H1 (cell line): ENCODE data around the gene ZNF587B. TPM values are rescaled to one million over a fixed set of nuclear protein-coding genes. Genes with fewer than 3 reads are reported as not detected.

Source experiments
- CTCF ChIA-PET: fragments of 300-600 bp; sonication (Branson Sonifier 250); formaldehyde crosslinking; loops from one replicate; lab custom pipeline; 2021; ENCODE audit not compliant: partially characterized antibody; lab: Charles Lee
- POLR2A ChIA-PET: fragments of 300-600 bp; sonication (Branson Sonifier 250); formaldehyde crosslinking; loops from one replicate; lab custom pipeline; 2021; ENCODE audit warnings: inconsistent platforms; ENCODE audit not compliant: partially characterized antibody; lab: Charles Lee
- DNase-seq, 2 experiments: peaks; one replicate each; pipeline versions ENCODE4 v3.0.0 to v3.0.0-alpha.2; 2010 to 2022; ENCODE audit warnings: low spot score in 2 of 2, low read depth in 1 of 2, mixed read lengths in 1 of 2
- FAIRE-seq: peaks from 2 replicates; lab custom pipeline; 2011; peaks lifted over from hg19 to GRCh38; lab: Jason Lieb, UNC
- H2AFZ ChIP-seq: 2 replicates; pipeline ENCODE4 v1.8.1; 2012; ENCODE audit warnings: low read length, inconsistent platforms
- H2AK5ac ChIP-seq: 2 replicates; pipeline ENCODE4 v1.6.1; 2013; ENCODE audit warnings: low read depth, low read length
- H2BK120ac ChIP-seq: replicated peaks from 2 replicates; pipeline ENCODE3; 2013; ENCODE audit warnings: low read depth, low read length, inconsistent platforms
- H2BK12ac ChIP-seq: 2 replicates; pipeline ENCODE4 v1.6.1; 2013; ENCODE audit warnings: low read depth, low read length
- H2BK15ac ChIP-seq: 2 replicates; pipeline ENCODE4 v1.6.1; 2013; ENCODE audit warnings: low read length
- H2BK20ac ChIP-seq: 2 replicates; pipeline ENCODE4 v1.6.1; 2013; ENCODE audit warnings: low read length
- H2BK5ac ChIP-seq: 2 replicates; pipeline ENCODE4 v1.6.1; 2013; ENCODE audit warnings: low read depth, low read length
- H3K14ac ChIP-seq: 2 replicates; pipeline ENCODE4 v1.6.1; 2013; ENCODE audit warnings: inconsistent platforms; ENCODE audit not compliant: insufficient read length
- H3K18ac ChIP-seq: 2 replicates; pipeline ENCODE4 v1.6.1; 2013; ENCODE audit warnings: low read length; ENCODE audit errors: extremely low read depth
- H3K23ac ChIP-seq: 2 replicates; pipeline ENCODE4 v1.6.1; 2013; ENCODE audit warnings: inconsistent platforms; ENCODE audit not compliant: insufficient read length
- H3K23me2 ChIP-seq: 2 replicates; pipeline ENCODE4 v1.6.1; 2013; ENCODE audit warnings: low read depth, low read length
- H3K27ac ChIP-seq: 2 replicates; pipeline ENCODE4 v1.6.1; 2011; ENCODE audit warnings: low read depth, low read length, inconsistent platforms
- H3K27me3 ChIP-seq, 4 experiments: replicated peaks in 1 of 4; 1 replicate in 1 of 4; 2 replicates in 3 of 4; pipeline versions ENCODE4 v1.6.1 to v1.8.1; 2011 to 2013; ENCODE audit warnings: low read length in 3 of 4, mild to moderate bottlenecking in 3 of 4, inconsistent platforms in 2 of 4, mixed read lengths in 2 of 4, moderate library complexity in 1 of 4; ENCODE audit not compliant: control insufficient read depth in 3 of 4, insufficient read depth in 3 of 4; ENCODE audit errors: extremely low read depth in 1 of 4
- H3K36me3 ChIP-seq, 4 experiments: 2 replicates each; pipeline versions ENCODE4 v1.6.1 to v1.8.1; 2011 to 2013; ENCODE audit warnings: mild to moderate bottlenecking in 4 of 4, low read length in 3 of 4, moderate library complexity in 2 of 4, control low read depth in 1 of 4, inconsistent platforms in 1 of 4; ENCODE audit not compliant: insufficient read depth in 4 of 4, control insufficient read depth in 2 of 4
- H3K4ac ChIP-seq: replicated peaks from 2 replicates; pipeline ENCODE3; 2013; ENCODE audit warnings: low read length, low read depth, mixed read lengths, inconsistent platforms; ENCODE audit not compliant: insufficient read length
- H3K4me1 ChIP-seq, 4 experiments: replicated peaks in 1 of 4; 1 replicate in 1 of 4; 2 replicates in 3 of 4; pipeline versions ENCODE4 v1.6.1 to v1.8.1; 2011 to 2013; ENCODE audit warnings: low read length in 3 of 4, inconsistent platforms in 2 of 4, mixed read lengths in 1 of 4; ENCODE audit not compliant: insufficient read depth in 4 of 4, control insufficient read depth in 3 of 4
- H3K4me2 ChIP-seq, 2 experiments: 2 replicates each; pipeline versions ENCODE4 v1.6.1 to v1.8.1; 2011 to 2013; ENCODE audit warnings: low read depth in 2 of 2, low read length in 2 of 2, control low read depth in 1 of 2, inconsistent platforms in 1 of 2, mild to moderate bottlenecking in 1 of 2; ENCODE audit not compliant: insufficient read depth in 1 of 2
- H3K4me3 ChIP-seq, 4 experiments: fragments of 200-600, 300-600 bp in 1 of 4; sonication (generic), shearing (Covaris generic), sonication (Bioruptor Twin) in 1 of 4; 2 replicates each; pipeline versions ENCODE4 v1.5.1 to v1.8.1; 2011 to 2016; ENCODE audit warnings: low read length in 4 of 4, low read depth in 3 of 4, control low read depth in 2 of 4, inconsistent platforms in 2 of 4, mild to moderate bottlenecking in 2 of 4, mixed read lengths in 1 of 4, moderate library complexity in 1 of 4; ENCODE audit not compliant: insufficient read depth in 2 of 4; ENCODE audit errors: extremely low read depth in 1 of 4
- H3K56ac ChIP-seq: replicated peaks from 2 replicates; pipeline ENCODE3; 2013; ENCODE audit warnings: low read depth, mild to moderate bottlenecking, mixed read lengths, low read length, inconsistent platforms; ENCODE audit not compliant: insufficient read length
- H3K79me1 ChIP-seq: 2 replicates; pipeline ENCODE4 v1.6.1; 2013; ENCODE audit warnings: low read depth, low read length, control low read depth
- H3K79me2 ChIP-seq, 2 experiments: 2 replicates each; pipeline versions ENCODE4 v1.6.1 to v1.8.1; 2012 to 2013; ENCODE audit warnings: low read length in 2 of 2, mild to moderate bottlenecking in 2 of 2, inconsistent platforms in 1 of 2; ENCODE audit not compliant: insufficient read depth in 2 of 2, control insufficient read depth in 1 of 2
- H3K9ac ChIP-seq, 4 experiments: replicated peaks in 1 of 4; 1 replicate in 1 of 4; 2 replicates in 3 of 4; pipeline versions ENCODE4 v1.6.1 to v1.8.1; 2011 to 2013; ENCODE audit warnings: low read depth in 3 of 4, low read length in 3 of 4, control low read depth in 2 of 4, mild to moderate bottlenecking in 2 of 4, moderate library complexity in 2 of 4, inconsistent platforms in 1 of 4; ENCODE audit errors: extremely low read depth in 1 of 4
- H3K9me3 ChIP-seq, 2 experiments: 2 replicates each; pipeline versions ENCODE4 v1.6.1 to v1.8.1; 2012 to 2013; ENCODE audit warnings: mild to moderate bottlenecking in 2 of 2, moderate library complexity in 2 of 2, control low read depth in 1 of 2, inconsistent platforms in 1 of 2, low read depth in 1 of 2, low read length in 1 of 2, mixed read lengths in 1 of 2; ENCODE audit not compliant: insufficient read depth in 2 of 2
- H4K20me1 ChIP-seq, 2 experiments: replicated peaks in 1 of 2; 2 replicates each; pipeline versions ENCODE3 to v1.8.1; 2011 to 2013; ENCODE audit warnings: inconsistent platforms in 2 of 2, low read length in 2 of 2, mild to moderate bottlenecking in 1 of 2; ENCODE audit not compliant: insufficient read depth in 2 of 2, control insufficient read depth in 1 of 2
- H4K5ac ChIP-seq: 2 replicates; pipeline ENCODE4 v1.6.1; 2013; ENCODE audit warnings: low read length, low read depth, mixed read lengths, inconsistent platforms; ENCODE audit not compliant: insufficient read length
- H4K8ac ChIP-seq: 2 replicates; pipeline ENCODE4 v1.8.0; 2013; ENCODE audit warnings: mild to moderate bottlenecking, moderate library complexity, low read length, inconsistent platforms; ENCODE audit not compliant: insufficient read depth; ENCODE audit errors: extremely low read depth
- H4K91ac ChIP-seq: replicated peaks from 2 replicates; pipeline ENCODE3; 2013; ENCODE audit warnings: low read length, mixed read lengths, inconsistent platforms; ENCODE audit not compliant: insufficient read length
- ASH2L ChIP-seq: fragments of 200-600, 300-600 bp; sonication (generic); IDR thresholded peaks from one replicate; pipeline ENCODE4 v1.7.1; 2017; ENCODE audit warnings: low read length
- CBX5 ChIP-seq: fragments of 300-800, 300-1000 bp; sonication (generic); IDR thresholded peaks from 2 replicates; pipeline ENCODE4 v1.7.1; 2016; ENCODE audit warnings: antibody characterized with exemption, low read length, low read depth
- CEBPB ChIP-seq: IDR thresholded peaks from 2 replicates; pipeline ENCODE4 v1.6.1; 2012; ENCODE audit warnings: low read depth, low read length
- CTBP2 ChIP-seq: IDR thresholded peaks from 2 replicates; pipeline ENCODE4 v1.7.0; 2011; ENCODE audit warnings: borderline replicate concordance, mild to moderate bottlenecking, moderate library complexity, mixed read lengths, low read length; ENCODE audit not compliant: insufficient read depth, insufficient read length
- MAFK ChIP-seq: IDR thresholded peaks from 2 replicates; pipeline ENCODE4 v1.6.1; 2012; ENCODE audit warnings: low read depth, mild to moderate bottlenecking, improper control_type of control experiment, low read length
- POU5F1 ChIP-seq: IDR thresholded peaks from 2 replicates; pipeline ENCODE4 v1.6.1; 2011; ENCODE audit warnings: low read depth, mild to moderate bottlenecking, low read length, moderate library complexity
- RFX5 ChIP-seq: IDR thresholded peaks from 2 replicates; pipeline ENCODE4 v1.6.1; 2011; ENCODE audit warnings: low read depth, low read length, improper control_type of control experiment, borderline replicate concordance
- SP4 ChIP-seq: IDR thresholded peaks from 2 replicates; pipeline ENCODE4 v1.6.1; 2012; ENCODE audit warnings: low read length, inconsistent platforms
- SUZ12 ChIP-seq: fragments of 200-600 bp; sonication (generic); IDR thresholded peaks from 2 replicates; pipeline ENCODE4 v1.6.1; 2012; ENCODE audit warnings: mild to moderate bottlenecking, inconsistent platforms, low read length, moderate library complexity, mixed read lengths
- TEAD4 ChIP-seq: IDR thresholded peaks from 2 replicates; pipeline ENCODE4 v1.6.1; 2012; ENCODE audit warnings: low read depth, low read length, inconsistent platforms, mixed read lengths
- WGBS, 2 experiments: shearing (Covaris generic) in 1 of 2; methylation state at CpG; one replicate each; pipeline versions ENCODE4 v1.1.6 to v1.1.7; 2013 to 2015; ENCODE audit warnings: low lambda C conversion rate in 2 of 2, mixed read lengths in 2 of 2, inconsistent platforms in 1 of 2, low coverage in 1 of 2, missing lambda C conversion rate in 1 of 2; ENCODE audit not compliant: insufficient replicate concordance in 2 of 2, insufficient coverage in 1 of 2, insufficient read length in 1 of 2; ENCODE audit errors: extremely low coverage in 1 of 2, missing lambda C conversion rate in 1 of 2; 5-methylcytosine and 5-hydroxymethylcytosine counted together
- polyA plus RNA-seq, 7 experiments: library from polyadenylated mRNA; depleted of rRNA in 3 of 7; stranded (reverse) in 5 of 7; unstranded in 2 of 7; fragments of >200 nt in 5 of 7; fragments of 200-250 nt in 2 of 7; gene quantifications; 1 replicate in 5 of 7; 2 replicates in 1 of 7; 4 replicates in 1 of 7; pipeline versions ENCODE4 v1.2.1 to v1.2.3, GENCODE V29; 2011 to 2013; ENCODE audit warnings: missing spikeins in 2 of 7, mixed read lengths in 2 of 7
- total RNA-seq: library from RNA; stranded (reverse); fragmentation: NEBNext Ultra II Directional; extraction: Animal tissue kit (Norgen Biotek cat#: 25700); gene quantifications from 2 replicates; pipeline ENCODE4 v1.2.1, GENCODE V29; 2021
- TF ChIP-seq, protein P1 (sequence below): IDR thresholded peaks from 2 replicates; pipeline ENCODE4 v1.6.1; 2012; ENCODE audit warnings: inconsistent platforms

The ZNF587B gene
- total and polyA plus RNA-seq, 2 of the 8 experiments (the other 6 are each of a cell fraction or from before 2014, with no cell fraction given): 13.8 to 60.1 TPM

- Histone ChIP-seq H2BK20ac (no peak overlapping the region), H3K4me3 (no peak overlapping the region), H3K9me3 (no peaks in the 10 kb centered on the region), H3K18ac (no peak overlapping the region), H3K4me1 (peaks cover 0 to 2% (median 0%) of the 10 kb centered on the region in 4 experiments; a peak in 1 of 7 replicates), H2AFZ (no peak overlapping the region), H3K79me1 (no peaks in the 10 kb centered on the region; the same call in 1 of the 2 replicates), H3K56ac (no peak overlapping the region), H3K4ac (no peak overlapping the region), H4K8ac (no peak overlapping the region), H4K20me1 (peaks cover 0 to 9% of the 10 kb centered on the region in 2 experiments), H2AK5ac (no peak overlapping the region), H2BK120ac (no peak overlapping the region), H3K14ac (no peak overlapping the region), H3K27me3 (no peaks in the 10 kb centered on the region), H3K27ac (no peak overlapping the region), H3K36me3 (peaks cover 0 to 7% (median 2%) of the 10 kb centered on the region in 4 experiments; a peak in 4 of 8 replicates), H4K5ac (no peak overlapping the region), H2BK12ac (no peak overlapping the region), H2BK15ac (no peak overlapping the region), H4K91ac (no peak overlapping the region), H3K4me2 (no peak overlapping the region), H3K9ac (no peak overlapping the region), H2BK5ac (no peak overlapping the region), H3K23ac (no peak overlapping the region), H3K79me2 (peaks cover 3 to 4% of the 10 kb centered on the region in 2 experiments; a peak in 2 of 4 replicates), H3K23me2 (no peaks in the 10 kb centered on the region)
- WGBS, 2 experiments: 91% methylated on average over 4 of the region's 4 CpGs; no CpG with 5 or more reads in 1 of the 2 experiments
- DNase-seq (no peak), FAIRE-seq (no peak)
- POLR2A ChIA-PET: no interaction called here
- CTCF ChIA-PET: no interaction called here
- TF ChIP-seq POU5F1 (no peak), CEBPB (no peak), SUZ12 (no peak), CBX5 (no peak), CTBP2 (no peak), SP4 (no peak), TEAD4 (no peak), ASH2L (no peak), MAFK (no peak), RFX5 (no peak)
- TF ChIP-seq, protein P1, sequence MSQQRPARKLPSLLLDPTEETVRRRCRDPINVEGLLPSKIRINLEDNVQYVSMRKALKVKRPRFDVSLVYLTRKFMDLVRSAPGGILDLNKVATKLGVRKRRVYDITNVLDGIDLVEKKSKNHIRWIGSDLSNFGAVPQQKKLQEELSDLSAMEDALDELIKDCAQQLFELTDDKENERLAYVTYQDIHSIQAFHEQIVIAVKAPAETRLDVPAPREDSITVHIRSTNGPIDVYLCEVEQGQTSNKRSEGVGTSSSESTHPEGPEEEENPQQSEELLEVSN: no peak
Observed at GRCh38 chr19:57789288-57789687, 40.8 kb upstream of the ZNF587B start.
